GM19351 (cell line): ENCODE data around the gene ANKRD13A.
A peak's percentile ranks its signal among the peaks of the same experiment; 100 is the strongest.
"Not testable (repeated sequence)": the region's sequence is repeated elsewhere in the genome, so short reads cannot be mapped to it uniquely, and the experiment has no call there.

Experiments
- ATAC-seq: cut with Tn5 transposase; IDR thresholded peaks from one replicate; pipeline ENCODE4 v1.9.1; 2021; ENCODE audit warnings: mild to moderate bottlenecking, moderate library complexity; ENCODE audit not compliant: unreplicated experiment

Gene ANKRD13A

DNA sequence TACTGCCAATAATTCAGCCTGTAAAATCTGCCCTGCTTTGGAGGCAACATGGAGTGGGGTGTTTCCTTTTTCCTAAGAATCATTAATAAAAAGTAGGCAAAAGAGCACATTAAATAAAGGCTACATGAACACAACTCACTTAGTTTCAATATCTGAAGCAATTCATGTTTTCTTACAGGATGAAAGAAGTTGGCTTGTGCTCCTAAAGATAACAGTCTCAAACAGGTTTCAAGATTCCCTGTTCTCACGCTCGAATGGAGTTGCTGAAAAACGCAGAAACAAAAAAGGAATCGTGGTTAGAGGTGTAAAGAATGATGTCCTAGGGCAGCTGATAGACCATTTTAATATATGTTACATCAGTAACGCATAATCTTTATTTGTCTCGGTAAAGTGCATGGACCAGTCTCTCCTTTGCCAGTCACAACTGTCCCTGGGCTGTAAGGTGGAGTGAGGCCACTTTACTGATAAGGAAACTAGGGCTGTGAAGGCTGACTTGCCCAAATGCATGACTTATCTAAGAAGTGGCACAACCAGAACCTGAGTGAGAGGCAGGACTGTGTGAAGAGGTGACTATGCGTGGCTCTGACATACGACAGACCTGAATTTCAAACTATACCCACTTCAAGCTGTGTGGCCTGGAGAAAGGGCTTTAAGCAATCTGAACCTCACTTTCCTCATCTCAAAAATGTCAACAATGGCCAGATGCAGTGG lies 15.6 kb upstream of the ANKRD13A start:
- no peak for ATAC-seq

- ATAC-seq, result not testable (repeated sequence)
Measured at GRCh38 chr12:109986236-109986635, 13.0 kb upstream of the ANKRD13A start.

- ATAC-seq, result no peak
Measured at GRCh38 chr12:109987615-109988014, 11.6 kb upstream of the ANKRD13A start.

GRCh38 chr12:109988274-109988673 lies 11.0 kb upstream of the ANKRD13A start:
- no peak for ATAC-seq

DNA sequence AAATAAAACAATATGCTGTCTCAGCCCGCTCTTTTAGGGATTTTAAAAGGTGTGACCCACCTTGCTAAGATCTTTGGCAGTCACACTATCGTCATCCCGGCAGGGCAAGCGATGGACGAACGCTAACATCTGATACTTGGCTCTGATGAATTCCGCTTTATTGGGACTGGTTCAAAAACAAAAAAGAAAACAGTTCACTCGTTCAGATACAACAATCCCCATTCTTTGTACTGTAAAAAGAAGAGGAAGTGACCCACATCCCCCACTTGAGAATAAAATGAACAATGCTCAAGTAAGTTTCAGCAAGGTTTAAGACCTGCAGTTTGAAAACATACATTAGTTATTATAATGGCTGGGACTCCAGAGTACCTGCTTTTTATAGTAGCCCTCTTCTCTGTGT lies 10.3 kb upstream of the ANKRD13A start:
- no peak for ATAC-seq

GRCh38 chr12:109989380-109989779 lies 9.8 kb upstream of the ANKRD13A start:
- no peak for ATAC-seq

DNA sequence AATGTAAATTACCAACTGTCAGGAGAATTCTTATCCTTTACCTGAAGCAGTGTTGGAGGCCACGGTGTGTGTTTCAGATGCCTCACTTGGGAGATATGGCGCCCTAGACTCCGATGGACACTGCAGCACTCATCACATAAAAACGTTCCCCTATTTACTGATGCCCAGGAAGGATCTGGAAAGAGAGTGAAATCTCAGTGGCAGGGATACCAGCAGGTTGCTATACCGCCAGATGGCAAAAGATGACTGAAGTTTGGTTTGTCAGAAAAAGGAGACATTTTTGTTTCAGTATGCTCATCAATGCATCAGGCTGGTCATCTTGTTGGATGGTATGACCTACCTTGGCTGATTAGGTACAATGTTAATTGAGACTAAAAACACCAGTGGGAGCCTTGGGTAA lies 7.6 kb upstream of the ANKRD13A start:
- ATAC-seq, result no peak

GRCh38 chr12:109993091-109993490 lies 6.1 kb upstream of the ANKRD13A start:
- ATAC-seq, result no peak

GRCh38 chr12:109994401-109995175 lies 4.6 kb upstream of the ANKRD13A start:
- no peak for ATAC-seq

- no peak for ATAC-seq
Measured at GRCh38 chr12:109995361-109995685, 3.9 kb upstream of the ANKRD13A start.

DNA sequence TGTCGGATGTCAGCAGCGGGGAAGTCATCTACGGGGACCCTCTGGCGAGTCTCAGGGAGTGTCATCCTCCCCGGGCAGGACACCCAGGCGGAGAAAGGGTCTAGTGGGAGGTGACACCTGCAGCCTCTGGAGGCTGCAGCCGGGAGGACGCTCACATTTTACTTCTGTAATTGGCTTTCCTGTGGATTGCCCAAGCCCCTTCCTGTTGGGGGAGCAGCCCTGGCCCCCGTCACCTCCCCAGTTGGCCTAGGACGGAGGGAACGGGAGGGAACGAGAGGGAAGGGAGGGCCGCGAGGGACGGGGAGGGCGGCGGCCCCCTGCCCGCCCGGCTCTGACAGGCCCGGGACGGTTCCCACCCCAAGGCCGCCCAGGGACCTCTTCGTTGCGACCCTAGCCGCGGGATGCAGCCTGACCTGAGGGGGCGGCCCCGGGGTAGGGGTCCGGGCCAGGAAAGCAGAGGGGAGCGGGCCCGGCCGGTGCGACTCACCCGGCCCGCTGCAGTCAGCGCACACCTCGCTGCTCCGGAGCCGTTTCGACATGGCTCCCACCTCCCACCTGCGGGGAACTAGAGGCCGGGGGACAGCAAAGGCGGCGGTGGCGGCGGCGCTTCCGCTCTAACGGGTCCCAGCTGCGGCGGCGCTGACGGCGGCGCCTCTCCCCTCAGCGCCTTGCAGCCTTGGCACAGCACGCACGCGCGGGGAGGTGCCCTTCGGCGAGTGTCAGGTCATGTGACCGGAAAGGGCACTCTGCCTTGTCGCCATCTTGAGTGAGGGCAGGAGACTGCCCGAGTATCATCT lies 3.3 kb upstream of the ANKRD13A start, which contains the start of gene GIT2:
GIT2 (minus strand) TSS at position 683 of the 797 bp plus-strand sequence; CDS start at position 539, 144 bp downstream.
- ATAC-seq, result peak; percentile 57

- no peak for ATAC-seq
Measured at GRCh38 chr12:109996483-109996853, 2.8 kb upstream of the ANKRD13A start.

GRCh38 chr12:109997393-109997792 lies 1.8 kb upstream of the ANKRD13A start:
- no peak for ATAC-seq

- ATAC-seq, result no peak
Measured at GRCh38 chr12:109998241-109998903, 858 bp upstream of the ANKRD13A start.

DNA sequence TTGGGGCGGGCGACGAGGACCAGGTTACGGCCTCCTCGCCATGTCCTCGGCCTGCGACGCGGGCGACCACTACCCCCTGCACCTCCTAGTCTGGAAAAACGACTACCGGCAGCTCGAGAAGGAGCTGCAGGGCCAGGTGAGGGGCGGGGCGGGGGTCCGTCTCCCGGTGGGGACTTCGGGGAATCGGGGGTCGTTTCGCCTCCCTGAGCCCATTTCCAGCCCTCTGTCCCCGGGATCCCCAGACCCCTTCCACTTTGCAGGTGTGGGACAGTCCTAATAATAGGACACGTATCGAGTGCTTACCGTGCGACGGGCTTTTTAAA lies 380 bp downstream of the ANKRD13A start:
- no peak for ATAC-seq

DNA sequence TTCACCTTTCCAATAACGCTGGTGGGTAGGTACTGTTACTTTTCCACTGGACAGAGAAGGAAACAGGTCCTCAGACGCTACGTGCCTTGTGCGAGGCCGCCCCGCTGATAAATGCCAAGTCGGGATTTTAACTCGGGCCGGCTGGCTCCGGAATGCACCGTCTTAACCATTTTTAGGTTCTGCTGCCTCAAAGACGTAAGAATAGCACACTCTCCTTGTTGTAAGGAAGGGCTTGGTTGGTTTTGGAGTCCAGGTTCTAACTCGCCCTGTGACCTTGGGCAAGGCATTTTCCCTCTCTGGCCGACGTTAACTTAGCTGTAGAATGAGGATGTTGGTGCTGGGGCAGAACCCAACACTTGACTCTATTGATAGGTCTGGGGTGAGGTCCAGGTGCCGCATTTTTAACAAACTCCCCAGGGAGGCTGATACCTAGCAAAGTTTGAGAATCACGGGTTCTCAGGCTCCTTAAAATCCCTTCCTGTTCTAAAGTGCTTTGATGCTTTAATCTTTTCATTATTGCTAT lies 814 bp downstream of the ANKRD13A start:
- no peak for ATAC-seq

GRCh38 chr12:110001596-110001995 lies 2.4 kb downstream of the ANKRD13A start:
- no peak for ATAC-seq

DNA sequence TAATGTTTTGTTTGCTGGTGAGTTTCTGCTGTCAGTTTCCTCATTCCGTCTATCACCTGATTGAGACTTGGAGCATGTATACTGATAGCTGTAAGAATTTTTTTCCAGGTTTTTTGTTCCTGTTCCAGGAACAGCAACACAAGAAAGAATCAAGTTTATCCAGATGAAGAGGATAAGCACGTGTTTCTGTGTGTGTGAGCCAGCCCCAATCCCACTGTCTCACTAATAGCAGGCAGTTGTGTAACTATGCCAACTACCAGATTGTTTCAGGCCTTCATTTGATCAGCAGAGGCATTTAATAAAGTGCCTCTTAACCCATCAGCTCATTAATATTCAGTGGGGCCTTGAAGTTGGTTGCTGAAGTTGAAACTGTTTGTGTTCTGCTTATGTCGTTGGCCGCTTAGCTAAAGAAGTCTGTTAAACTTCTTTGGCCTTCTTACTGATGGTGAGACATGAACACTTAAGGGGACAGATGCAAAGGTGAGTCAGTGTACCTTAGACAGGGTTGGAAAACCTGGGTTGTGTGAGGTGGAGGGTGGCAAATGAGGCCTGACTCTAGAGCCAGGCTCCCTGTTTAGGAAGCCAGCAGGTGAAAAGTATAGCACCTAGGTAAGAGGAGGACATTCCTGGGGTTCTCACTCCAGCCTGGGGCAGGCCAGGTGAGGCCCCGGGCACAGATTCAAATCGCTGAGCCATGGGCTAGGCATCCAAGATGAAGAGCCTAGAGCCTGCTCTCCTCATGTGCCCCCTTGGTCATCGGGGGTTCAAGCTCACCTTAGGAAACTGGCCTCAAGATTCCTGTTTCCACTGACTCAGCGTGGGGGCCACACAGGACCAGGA lies 3.7 kb downstream of the ANKRD13A start:
- no peak for ATAC-seq

- ATAC-seq, result peak; percentile 59
Measured at GRCh38 chr12:110004598-110004997, 5.4 kb downstream of the ANKRD13A start.

DNA sequence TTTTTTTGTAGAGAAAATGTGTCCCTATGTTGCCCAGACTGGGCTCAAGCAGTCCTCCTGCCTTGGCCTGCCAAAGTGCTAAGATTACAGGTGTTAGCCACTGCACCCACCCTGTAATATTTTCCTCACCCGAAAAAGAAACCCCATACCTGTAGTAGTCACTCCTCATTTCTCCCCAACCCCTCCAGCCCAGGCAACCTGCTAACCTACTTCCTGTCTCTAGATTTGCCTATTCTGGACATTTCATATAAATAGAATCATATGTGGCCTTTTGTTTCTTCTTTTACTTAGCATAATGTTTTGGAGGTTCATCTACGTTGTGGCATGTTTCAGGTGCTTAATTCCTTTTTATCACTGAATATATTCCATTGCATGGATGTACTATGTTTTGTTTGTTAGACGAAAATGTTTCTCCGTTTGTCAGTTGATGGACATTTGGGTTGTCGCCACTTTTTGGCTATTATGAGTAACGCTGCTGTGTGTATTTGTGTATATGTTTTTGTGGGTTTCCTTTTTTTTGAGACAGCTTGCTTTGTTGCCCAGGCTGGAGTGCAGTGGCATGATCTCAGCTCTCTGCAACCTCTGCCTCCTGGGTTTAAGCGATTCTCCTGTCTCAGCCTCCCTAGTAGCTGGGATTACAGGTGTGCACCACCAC lies 6.2 kb downstream of the ANKRD13A start:
- peak; percentile 65 for ATAC-seq
